HG02588 (cell line): ENCODE measurements around the gene NPDC1.
A peak's percentile ranks its signal among the peaks of the same experiment; 100 is the strongest.
"Not testable (repeated sequence)": the region's sequence is repeated elsewhere in the genome, so short reads cannot be mapped to it uniquely, and the experiment has no call there.

Experiments used
- ATAC-seq: cut with Tn5 transposase; IDR thresholded peaks from one replicate; pipeline ENCODE4 v1.9.1; 2021; ENCODE audit warnings: mild to moderate bottlenecking, moderate library complexity; ENCODE audit not compliant: unreplicated experiment

The NPDC1 gene

GRCh38 chr9:137042751-137043727 lies 2.9 kb downstream of the NPDC1 start:
- ATAC-seq: no peak

GRCh38 chr9:137041124-137041523 lies 4.9 kb downstream of the NPDC1 start:
- no peak for ATAC-seq

- ATAC-seq: no peak
These were observed 5.4 kb downstream of the NPDC1 start for GRCh38 chr9:137040568-137040967.

- ATAC-seq: no peak
These were observed 6.2 kb downstream of the NPDC1 start for GRCh38 chr9:137039611-137040366.

- ATAC-seq: no peak
These were observed 7.1 kb downstream of the NPDC1 start for GRCh38 chr9:137038916-137039315.

GRCh38 chr9:137037483-137037882 lies 8.5 kb downstream of the NPDC1 start:
- no peak for ATAC-seq

GRCh38 chr9:137037035-137037434 lies 8.9 kb downstream of the NPDC1 start:
- ATAC-seq: no peak

GRCh38 chr9:137035937-137036336 lies 10.0 kb downstream of the NPDC1 start:
- no peak for ATAC-seq

GRCh38 chr9:137035507-137035834 lies 10.5 kb downstream of the NPDC1 start:
- no peak for ATAC-seq

- ATAC-seq: peak; percentile 43
These were observed 11.1 kb downstream of the NPDC1 start for GRCh38 chr9:137034709-137035506.

GRCh38 chr9:137034039-137034708 lies 11.8 kb downstream of the NPDC1 start:
- no peak for ATAC-seq

- not testable (repeated sequence) for ATAC-seq
These were observed 12.5 kb downstream of the NPDC1 start for GRCh38 chr9:137033481-137033880.

- no peak for ATAC-seq
These were observed 13.1 kb downstream of the NPDC1 start for GRCh38 chr9:137032858-137033257.

- no peak for ATAC-seq
These were observed 13.9 kb downstream of the NPDC1 start, which contains the start of gene FUT7 for GRCh38 chr9:137031904-137032640. Gene FUT7 (minus strand): TSS chr9:137032088. CDS start chr9:137031991, 97 bp downstream.

- ATAC-seq: no peak
These were observed 15.1 kb downstream of the NPDC1 start for GRCh38 chr9:137030538-137031527.

GRCh38 chr9:137030006-137030405 lies 16.0 kb downstream of the NPDC1 start:
- ATAC-seq: no peak

GRCh38 chr9:137029058-137029936 lies 16.7 kb downstream of the NPDC1 start:
- ATAC-seq: no peak
